Measurements from ENCODE around the gene ACTR10.

The ACTR10 gene

GRCh38 chr14:58199726-58200479 is at the start of gene ACTR10:
Gene ACTR10, plus strand, starts transcription at chr14:58200149. Its CDS starts 69 bp downstream, at chr14:58200218.
- DNase-seq, result peak; percentile 90

GRCh38 chr14:58150243-58150805 is 49.6 kb upstream of the ACTR10 start:
- no peak for DNase-seq

GRCh38 chr14:58151133-58152013 is 48.6 kb upstream of the ACTR10 start:
- DNase-seq, result peak; percentile 49

GRCh38 chr14:58152014-58152857 is 47.7 kb upstream of the ACTR10 start, which contains the start of gene ARMH4:
Gene ARMH4, minus strand, starts transcription at chr14:58152213. Its CDS starts 12,855 bp downstream, at chr14:58139358.
- DNase-seq, result peak; percentile 90

DNA sequence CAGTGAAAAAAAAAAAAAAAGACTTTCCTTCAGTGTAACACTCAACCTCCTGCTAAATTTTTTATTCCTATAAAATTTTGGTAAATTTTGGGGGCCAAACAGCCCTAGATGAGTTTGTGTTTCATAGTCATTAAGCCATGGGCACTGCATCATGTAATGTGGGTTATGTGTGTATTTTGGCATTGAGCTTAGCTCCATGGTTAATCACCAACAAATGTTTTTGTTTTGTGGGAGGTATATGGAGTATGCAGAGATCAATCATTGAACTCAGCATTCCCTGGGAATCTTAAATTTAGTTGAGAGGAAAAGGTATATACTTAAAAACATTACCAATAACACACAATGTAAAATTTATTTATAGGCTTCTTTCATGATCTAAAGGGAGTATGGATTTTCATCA is 39.4 kb upstream of the ACTR10 start:
- DNase-seq, result no peak

GRCh38 chr14:58166005-58166983 is 33.7 kb upstream of the ACTR10 start:
- peak; percentile 87 for DNase-seq

DNA sequence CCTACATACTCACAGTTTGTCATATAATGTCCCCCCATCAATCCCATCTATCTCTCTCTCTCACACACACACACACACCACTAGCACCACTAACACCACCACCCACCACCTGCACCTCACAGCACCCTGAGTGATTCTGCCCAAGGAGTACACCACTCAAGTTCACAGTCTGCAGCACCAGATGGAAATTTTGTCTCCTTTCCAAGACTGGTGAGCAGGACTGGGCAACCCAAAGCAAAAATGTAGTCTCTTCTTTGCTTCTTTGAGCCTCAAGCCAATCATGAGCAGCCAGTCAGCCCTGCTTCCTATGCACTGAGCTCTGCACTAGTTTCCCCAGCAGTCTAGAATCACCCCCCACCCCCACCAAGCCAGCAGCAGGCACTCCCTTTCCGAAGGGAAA is 32.9 kb upstream of the ACTR10 start:
- DNase-seq, result no peak

GRCh38 chr14:58167891-58168290 is 32.1 kb upstream of the ACTR10 start:
- DNase-seq, result no peak

- peak; percentile 67 for DNase-seq
These were observed 28.9 kb upstream of the ACTR10 start for GRCh38 chr14:58171090-58171489.

- DNase-seq, result no peak
These were observed 22.8 kb upstream of the ACTR10 start for GRCh38 chr14:58177125-58177524.

DNA sequence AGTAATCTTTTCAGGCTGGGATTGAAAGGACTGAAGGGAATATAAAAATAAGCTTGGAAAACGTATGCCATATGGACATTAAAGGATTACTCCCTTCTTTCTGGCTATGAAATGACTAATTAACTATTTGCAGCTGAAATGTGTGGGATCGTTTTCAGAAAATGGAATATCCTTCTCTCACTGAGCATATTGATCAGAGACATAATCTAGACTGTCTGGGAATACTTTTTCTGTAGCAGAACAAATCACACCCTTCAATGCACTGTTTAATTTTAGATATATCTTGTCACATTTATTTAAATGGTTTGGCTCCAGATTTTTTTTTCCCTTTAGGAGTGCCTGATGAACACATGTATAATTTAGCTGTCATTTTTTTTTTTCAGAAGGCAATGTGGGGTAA is 10.8 kb upstream of the ACTR10 start:
- no peak for DNase-seq

DNA sequence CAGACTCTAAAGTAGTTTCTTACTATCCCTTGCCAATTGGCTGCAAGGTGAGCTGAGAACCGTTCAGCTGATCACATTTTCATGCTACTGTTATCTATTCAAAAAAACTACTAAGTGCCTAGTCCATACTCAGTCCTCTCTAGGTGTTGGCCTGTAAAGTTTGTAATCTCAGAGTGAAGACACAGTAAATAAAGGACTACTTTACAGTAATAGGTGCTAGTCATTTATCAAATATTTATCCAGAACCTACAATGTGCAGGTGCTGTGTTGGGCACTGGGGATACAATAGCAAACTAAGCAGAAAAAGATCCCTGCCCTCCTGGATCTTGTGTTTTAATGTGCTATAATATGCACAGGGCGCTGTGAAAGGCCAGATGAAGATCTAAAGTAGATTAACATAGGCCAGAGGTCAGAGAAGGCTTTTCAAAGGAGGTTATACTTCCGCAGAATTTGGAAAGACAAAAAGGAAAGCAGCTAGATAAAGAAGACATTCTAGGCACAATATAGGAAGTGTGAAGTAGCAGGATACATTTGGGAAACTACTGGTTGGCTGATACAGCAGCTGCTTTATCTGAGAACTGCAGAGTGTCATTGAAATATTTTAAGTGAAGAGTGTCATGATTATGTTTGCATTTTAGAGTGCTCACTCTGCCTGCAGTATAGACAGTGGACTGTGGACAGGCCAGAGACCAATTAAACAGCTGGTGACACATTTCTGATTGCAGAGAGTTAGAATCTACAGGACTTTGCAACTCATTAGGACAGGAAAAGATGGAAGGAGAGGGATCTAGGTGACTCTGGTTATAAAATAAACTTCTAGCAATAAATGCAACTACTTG is 8.0 kb upstream of the ACTR10 start:
- DNase-seq, result no peak

- DNase-seq, result no peak
These were observed 6.4 kb upstream of the ACTR10 start for GRCh38 chr14:58193542-58193941.

GRCh38 chr14:58196198-58196597 is 3.8 kb upstream of the ACTR10 start:
- no peak for DNase-seq

- no peak for DNase-seq
These were observed 1.9 kb upstream of the ACTR10 start for GRCh38 chr14:58198086-58198485.

DNA sequence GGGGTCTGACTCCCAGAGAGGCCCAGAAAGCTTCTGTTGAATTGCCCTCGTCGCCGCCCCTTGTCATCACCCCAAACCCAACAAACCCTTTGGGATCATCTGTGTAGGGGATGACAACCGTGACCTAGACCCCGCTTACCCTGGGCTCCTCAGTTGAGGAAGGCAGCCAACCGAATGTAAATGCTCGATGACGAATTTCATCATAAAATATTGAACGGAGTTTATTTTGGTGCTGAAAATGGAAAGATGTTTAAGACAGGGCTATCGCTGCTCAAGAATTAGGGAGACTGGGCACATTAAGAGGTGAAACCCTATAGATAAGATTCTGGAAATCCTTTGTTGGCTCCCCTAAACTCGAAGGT is 512 bp downstream of the ACTR10 start:
- DNase-seq, result no peak

GRCh38 chr14:58200846-58201245 is 897 bp downstream of the ACTR10 start:
- DNase-seq, result no peak

DNA sequence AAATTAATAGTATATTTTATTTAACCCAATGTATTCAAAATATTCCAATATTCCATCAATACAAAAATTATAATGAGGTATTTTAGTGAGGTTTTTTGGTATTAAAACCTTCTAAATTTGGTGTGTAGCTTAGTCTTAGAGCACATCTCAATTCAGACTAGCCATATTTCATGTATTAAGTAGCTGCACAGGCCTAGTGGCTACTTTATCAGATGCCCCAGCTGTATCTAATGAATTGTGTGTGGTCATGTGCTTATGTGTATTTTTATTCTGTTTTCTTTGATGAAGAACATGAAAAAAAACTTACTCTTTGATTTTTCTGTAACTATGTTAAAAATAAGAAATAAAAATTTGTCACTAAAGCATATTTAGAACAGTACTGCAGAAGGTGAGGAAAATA is 13.2 kb downstream of the ACTR10 start:
- DNase-seq, result no peak

- DNase-seq, result no peak
These were observed 15.4 kb downstream of the ACTR10 start for GRCh38 chr14:58215191-58215914.

DNA sequence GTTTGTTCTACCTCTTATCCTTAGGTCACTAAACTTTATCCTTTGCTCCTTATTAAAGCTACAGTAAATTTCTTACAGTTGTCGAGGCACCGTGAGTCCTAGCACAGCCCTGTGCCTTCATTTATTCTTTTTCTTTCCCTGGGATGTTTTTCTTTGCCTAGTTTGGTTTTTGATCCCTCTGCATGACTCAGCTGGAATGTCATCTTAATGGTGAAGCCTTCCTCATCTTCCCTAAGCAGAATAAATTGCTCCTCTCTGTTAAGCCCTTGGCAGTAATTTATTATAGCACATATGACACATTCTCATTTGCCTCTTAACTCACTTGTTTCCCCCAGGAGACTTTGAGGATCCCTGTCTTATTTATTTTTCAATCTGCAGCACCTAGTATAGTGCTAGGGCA is 16.6 kb downstream of the ACTR10 start:
- DNase-seq, result no peak
